H1 (cell line): Measurements from ENCODE around the gene TEX29. TPM values are rescaled to one million over a fixed set of nuclear protein-coding genes. Genes with fewer than 3 reads are reported as not detected.

Source experiments
- CTCF ChIA-PET: fragments of 300-600 bp; sonication (Branson Sonifier 250); formaldehyde crosslinking; loops from one replicate; lab custom pipeline; 2021; ENCODE audit not compliant: partially characterized antibody; lab: Charles Lee
- POLR2A ChIA-PET: fragments of 300-600 bp; sonication (Branson Sonifier 250); formaldehyde crosslinking; loops from one replicate; lab custom pipeline; 2021; ENCODE audit warnings: inconsistent platforms; ENCODE audit not compliant: partially characterized antibody; lab: Charles Lee
- DNase-seq, 2 experiments: peaks; one replicate each; pipeline versions ENCODE4 v3.0.0 to v3.0.0-alpha.2; 2010 to 2022; ENCODE audit warnings: low spot score in 2 of 2, low read depth in 1 of 2, mixed read lengths in 1 of 2
- FAIRE-seq: peaks from 2 replicates; lab custom pipeline; 2011; peaks lifted over from hg19 to GRCh38; lab: Jason Lieb, UNC
- H2AFZ ChIP-seq: 2 replicates; pipeline ENCODE4 v1.8.1; 2012; ENCODE audit warnings: low read length, inconsistent platforms
- H2AK5ac ChIP-seq: 2 replicates; pipeline ENCODE4 v1.6.1; 2013; ENCODE audit warnings: low read depth, low read length
- H2BK120ac ChIP-seq: replicated peaks from 2 replicates; pipeline ENCODE3; 2013; ENCODE audit warnings: low read depth, low read length, inconsistent platforms
- H2BK12ac ChIP-seq: 2 replicates; pipeline ENCODE4 v1.6.1; 2013; ENCODE audit warnings: low read depth, low read length
- H2BK15ac ChIP-seq: 2 replicates; pipeline ENCODE4 v1.6.1; 2013; ENCODE audit warnings: low read length
- H2BK20ac ChIP-seq: 2 replicates; pipeline ENCODE4 v1.6.1; 2013; ENCODE audit warnings: low read length
- H2BK5ac ChIP-seq: 2 replicates; pipeline ENCODE4 v1.6.1; 2013; ENCODE audit warnings: low read depth, low read length
- H3K14ac ChIP-seq: 2 replicates; pipeline ENCODE4 v1.6.1; 2013; ENCODE audit warnings: inconsistent platforms; ENCODE audit not compliant: insufficient read length
- H3K18ac ChIP-seq: 2 replicates; pipeline ENCODE4 v1.6.1; 2013; ENCODE audit warnings: low read length; ENCODE audit errors: extremely low read depth
- H3K23ac ChIP-seq: 2 replicates; pipeline ENCODE4 v1.6.1; 2013; ENCODE audit warnings: inconsistent platforms; ENCODE audit not compliant: insufficient read length
- H3K23me2 ChIP-seq: 2 replicates; pipeline ENCODE4 v1.6.1; 2013; ENCODE audit warnings: low read depth, low read length
- H3K27ac ChIP-seq: 2 replicates; pipeline ENCODE4 v1.6.1; 2011; ENCODE audit warnings: low read depth, low read length, inconsistent platforms
- H3K27me3 ChIP-seq, 4 experiments: replicated peaks in 1 of 4; 1 replicate in 1 of 4; 2 replicates in 3 of 4; pipeline versions ENCODE4 v1.6.1 to v1.8.1; 2011 to 2013; ENCODE audit warnings: low read length in 3 of 4, mild to moderate bottlenecking in 3 of 4, inconsistent platforms in 2 of 4, mixed read lengths in 2 of 4, moderate library complexity in 1 of 4; ENCODE audit not compliant: control insufficient read depth in 3 of 4, insufficient read depth in 3 of 4; ENCODE audit errors: extremely low read depth in 1 of 4
- H3K36me3 ChIP-seq, 4 experiments: 2 replicates each; pipeline versions ENCODE4 v1.6.1 to v1.8.1; 2011 to 2013; ENCODE audit warnings: mild to moderate bottlenecking in 4 of 4, low read length in 3 of 4, moderate library complexity in 2 of 4, control low read depth in 1 of 4, inconsistent platforms in 1 of 4; ENCODE audit not compliant: insufficient read depth in 4 of 4, control insufficient read depth in 2 of 4
- H3K4ac ChIP-seq: replicated peaks from 2 replicates; pipeline ENCODE3; 2013; ENCODE audit warnings: low read length, low read depth, mixed read lengths, inconsistent platforms; ENCODE audit not compliant: insufficient read length
- H3K4me1 ChIP-seq, 4 experiments: replicated peaks in 1 of 4; 1 replicate in 1 of 4; 2 replicates in 3 of 4; pipeline versions ENCODE4 v1.6.1 to v1.8.1; 2011 to 2013; ENCODE audit warnings: low read length in 3 of 4, inconsistent platforms in 2 of 4, mixed read lengths in 1 of 4; ENCODE audit not compliant: insufficient read depth in 4 of 4, control insufficient read depth in 3 of 4
- H3K4me2 ChIP-seq, 2 experiments: 2 replicates each; pipeline versions ENCODE4 v1.6.1 to v1.8.1; 2011 to 2013; ENCODE audit warnings: low read depth in 2 of 2, low read length in 2 of 2, control low read depth in 1 of 2, inconsistent platforms in 1 of 2, mild to moderate bottlenecking in 1 of 2; ENCODE audit not compliant: insufficient read depth in 1 of 2
- H3K4me3 ChIP-seq, 4 experiments: fragments of 200-600, 300-600 bp in 1 of 4; sonication (generic), shearing (Covaris generic), sonication (Bioruptor Twin) in 1 of 4; 2 replicates each; pipeline versions ENCODE4 v1.5.1 to v1.8.1; 2011 to 2016; ENCODE audit warnings: low read length in 4 of 4, low read depth in 3 of 4, control low read depth in 2 of 4, inconsistent platforms in 2 of 4, mild to moderate bottlenecking in 2 of 4, mixed read lengths in 1 of 4, moderate library complexity in 1 of 4; ENCODE audit not compliant: insufficient read depth in 2 of 4; ENCODE audit errors: extremely low read depth in 1 of 4
- H3K56ac ChIP-seq: replicated peaks from 2 replicates; pipeline ENCODE3; 2013; ENCODE audit warnings: low read depth, mild to moderate bottlenecking, mixed read lengths, low read length, inconsistent platforms; ENCODE audit not compliant: insufficient read length
- H3K79me1 ChIP-seq: 2 replicates; pipeline ENCODE4 v1.6.1; 2013; ENCODE audit warnings: low read depth, low read length, control low read depth
- H3K79me2 ChIP-seq, 2 experiments: 2 replicates each; pipeline versions ENCODE4 v1.6.1 to v1.8.1; 2012 to 2013; ENCODE audit warnings: low read length in 2 of 2, mild to moderate bottlenecking in 2 of 2, inconsistent platforms in 1 of 2; ENCODE audit not compliant: insufficient read depth in 2 of 2, control insufficient read depth in 1 of 2
- H3K9ac ChIP-seq, 4 experiments: replicated peaks in 1 of 4; 1 replicate in 1 of 4; 2 replicates in 3 of 4; pipeline versions ENCODE4 v1.6.1 to v1.8.1; 2011 to 2013; ENCODE audit warnings: low read depth in 3 of 4, low read length in 3 of 4, control low read depth in 2 of 4, mild to moderate bottlenecking in 2 of 4, moderate library complexity in 2 of 4, inconsistent platforms in 1 of 4; ENCODE audit errors: extremely low read depth in 1 of 4
- H3K9me3 ChIP-seq, 2 experiments: 2 replicates each; pipeline versions ENCODE4 v1.6.1 to v1.8.1; 2012 to 2013; ENCODE audit warnings: mild to moderate bottlenecking in 2 of 2, moderate library complexity in 2 of 2, control low read depth in 1 of 2, inconsistent platforms in 1 of 2, low read depth in 1 of 2, low read length in 1 of 2, mixed read lengths in 1 of 2; ENCODE audit not compliant: insufficient read depth in 2 of 2
- H4K20me1 ChIP-seq, 2 experiments: replicated peaks in 1 of 2; 2 replicates each; pipeline versions ENCODE3 to v1.8.1; 2011 to 2013; ENCODE audit warnings: inconsistent platforms in 2 of 2, low read length in 2 of 2, mild to moderate bottlenecking in 1 of 2; ENCODE audit not compliant: insufficient read depth in 2 of 2, control insufficient read depth in 1 of 2
- H4K5ac ChIP-seq: 2 replicates; pipeline ENCODE4 v1.6.1; 2013; ENCODE audit warnings: low read length, low read depth, mixed read lengths, inconsistent platforms; ENCODE audit not compliant: insufficient read length
- H4K8ac ChIP-seq: 2 replicates; pipeline ENCODE4 v1.8.0; 2013; ENCODE audit warnings: mild to moderate bottlenecking, moderate library complexity, low read length, inconsistent platforms; ENCODE audit not compliant: insufficient read depth; ENCODE audit errors: extremely low read depth
- H4K91ac ChIP-seq: replicated peaks from 2 replicates; pipeline ENCODE3; 2013; ENCODE audit warnings: low read length, mixed read lengths, inconsistent platforms; ENCODE audit not compliant: insufficient read length
- SP4 ChIP-seq: IDR thresholded peaks from 2 replicates; pipeline ENCODE4 v1.6.1; 2012; ENCODE audit warnings: low read length, inconsistent platforms
- WGBS, 2 experiments: shearing (Covaris generic) in 1 of 2; methylation state at CpG; one replicate each; pipeline versions ENCODE4 v1.1.6 to v1.1.7; 2013 to 2015; ENCODE audit warnings: low lambda C conversion rate in 2 of 2, mixed read lengths in 2 of 2, inconsistent platforms in 1 of 2, low coverage in 1 of 2, missing lambda C conversion rate in 1 of 2; ENCODE audit not compliant: insufficient replicate concordance in 2 of 2, insufficient coverage in 1 of 2, insufficient read length in 1 of 2; ENCODE audit errors: extremely low coverage in 1 of 2, missing lambda C conversion rate in 1 of 2; 5-methylcytosine and 5-hydroxymethylcytosine counted together
- polyA plus RNA-seq, 7 experiments: library from polyadenylated mRNA; depleted of rRNA in 3 of 7; stranded (reverse) in 5 of 7; unstranded in 2 of 7; fragments of >200 nt in 5 of 7; fragments of 200-250 nt in 2 of 7; gene quantifications; 1 replicate in 5 of 7; 2 replicates in 1 of 7; 4 replicates in 1 of 7; pipeline versions ENCODE4 v1.2.1 to v1.2.3, GENCODE V29; 2011 to 2013; ENCODE audit warnings: missing spikeins in 2 of 7, mixed read lengths in 2 of 7
- total RNA-seq: library from RNA; stranded (reverse); fragmentation: NEBNext Ultra II Directional; extraction: Animal tissue kit (Norgen Biotek cat#: 25700); gene quantifications from 2 replicates; pipeline ENCODE4 v1.2.1, GENCODE V29; 2021

The TEX29 gene
- total and polyA plus RNA-seq, 2 of the 8 experiments (the other 6 are each of a cell fraction or from before 2014, with no cell fraction given): 0.08 TPM; not detected in 1

- no peak overlapping the region for H3K56ac ChIP-seq
- ChIA-PET CTCF (interaction anchor here (1.0 kb wide), 1 partner anchor 22 kb away, joined by 3 read pairs; no protein-coding TSS in a partner anchor), POLR2A (no interaction called here)
- H3K9me3 ChIP-seq: no peaks in the 10 kb centered on the region
- H3K27ac ChIP-seq: no peak overlapping the region
- H3K36me3 ChIP-seq: no peaks in the 10 kb centered on the region
- no peak overlapping the region for H3K4ac ChIP-seq
- H3K14ac ChIP-seq: no peak overlapping the region
- no peak overlapping the region for H4K91ac ChIP-seq
- no peak overlapping the region for H2BK20ac ChIP-seq
- no peak overlapping the region for H3K9ac ChIP-seq
- H2BK15ac ChIP-seq: no peak overlapping the region
- no peak overlapping the region for H2AK5ac ChIP-seq
- H3K23me2 ChIP-seq: no peaks in the 10 kb centered on the region
- H3K79me1 ChIP-seq: no peaks in the 10 kb centered on the region
- FAIRE-seq: no peak
- no peaks in the 10 kb centered on the region for H3K27me3 ChIP-seq
- H2BK12ac ChIP-seq: no peak overlapping the region
- DNase-seq: no peak
- H3K23ac ChIP-seq: no peak overlapping the region
- TF ChIP-seq SP4: no peak
- TF ChIP-seq, all 59 proteins: peak for 0
- no peak overlapping the region for H4K5ac ChIP-seq
- H4K20me1 ChIP-seq: no peaks in the 10 kb centered on the region
- no peak overlapping the region for H3K4me3 ChIP-seq
- no peak overlapping the region for H3K18ac ChIP-seq
- no peak overlapping the region for H2AFZ ChIP-seq
- WGBS, 2 experiments: 91% methylated on average over 13 of the region's 14 CpGs; no CpG with 5 or more reads in 1 of the 2 experiments
- H3K4me2 ChIP-seq: no peak overlapping the region
- no peak overlapping the region; the same call in 1 of the 2 replicates for H4K8ac ChIP-seq
- no peak overlapping the region for H2BK5ac ChIP-seq
- H3K79me2 ChIP-seq: no peaks in the 10 kb centered on the region
- H2BK120ac ChIP-seq: no peak overlapping the region
- no peaks in the 10 kb centered on the region; a peak in 2 of 7 replicates for H3K4me1 ChIP-seq
Observed at GRCh38 chr13:111323549-111323948, 3.1 kb downstream of the TEX29 start.
